Smooth muscle cell of bladder (primary cell): ENCODE measurements around the gene BTBD2. TPM values are rescaled to one million over a fixed set of nuclear protein-coding genes. Genes with fewer than 3 reads are reported as not detected.

Experiments
- total RNA-seq: library from RNA; depleted of rRNA; stranded (reverse); fragments of >200 nt; gene quantifications from 2 replicates; pipeline ENCODE4 v1.2.3, GENCODE V29; 2014

BTBD2 gene
- 36.4 and 47.9 TPM in 2 replicates for total RNA-seq

DNA sequence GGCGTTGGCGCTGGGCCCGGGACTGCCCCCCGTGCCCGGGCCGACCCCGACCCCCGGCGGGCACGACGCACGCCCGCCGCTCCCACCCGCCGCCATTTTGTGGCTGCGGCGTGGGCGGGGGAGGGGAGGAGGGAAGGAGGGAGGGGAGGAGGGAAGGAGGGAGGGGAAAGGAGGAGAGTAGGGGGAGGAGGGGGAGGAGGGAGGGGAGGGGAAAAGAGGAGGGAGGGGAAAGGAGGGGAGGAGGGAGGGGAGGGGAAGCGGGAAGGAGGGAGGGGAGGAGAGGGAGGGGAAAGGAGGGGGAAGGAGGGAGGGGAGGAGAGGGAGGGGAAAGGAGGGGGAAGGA is at the start of gene BTBD2:
Gene BTBD2, minus strand, starts transcription at position 107 of the 343 bp plus-strand sequence. Its CDS starts 11 bp downstream, at position 96.

GRCh38 chr19:2050991-2051772 is 35.7 kb upstream of the BTBD2 start, which contains the start of gene MKNK2:
Gene MKNK2, minus strand, starts transcription at chr19:2051244. Its CDS starts 393 bp downstream, at chr19:2050851.

GRCh38 chr19:1941146-1942077 is 74.1 kb downstream of the BTBD2 start, which contains the start of gene CSNK1G2:
Gene CSNK1G2, plus strand, starts transcription at chr19:1941172. Its CDS starts 28,601 bp downstream, at chr19:1969773.

Other genes with a start within 250 kb of the BTBD2 start
- 0.55 and 0.85 TPM in 2 replicates for gene ATP8B3, start 203.4 kb downstream of the BTBD2 start, total RNA-seq
- gene REXO1, start 167.2 kb downstream of the BTBD2 start, total RNA-seq = 2.7 TPM in 2 replicates
- gene KLF16, start 152.1 kb downstream of the BTBD2 start, total RNA-seq = 1.7 and 2.3 TPM in 2 replicates
- gene ABHD17A, start 130.2 kb downstream of the BTBD2 start, total RNA-seq = 75.2 and 78.2 TPM in 2 replicates
- gene ADAT3, start 110.3 kb downstream of the BTBD2 start, total RNA-seq = 1.00 and 1.4 TPM in 2 replicates
- 19.3 and 22.0 TPM in 2 replicates for gene SCAMP4, start 110.3 kb downstream of the BTBD2 start, total RNA-seq
- gene CSNK1G2, start 74.5 kb downstream of the BTBD2 start, total RNA-seq = 58.3 and 66.8 TPM in 2 replicates
- gene MKNK2, start 35.5 kb upstream of the BTBD2 start, total RNA-seq = 75.9 and 141 TPM in 2 replicates
- 11.2 and 14.3 TPM in 2 replicates for gene MOB3A, start 80.6 kb upstream of the BTBD2 start, total RNA-seq
- gene IZUMO4, start 81.2 kb upstream of the BTBD2 start, total RNA-seq = 1.0 and 1.6 TPM in 2 replicates
- gene AP3D1, start 135.9 kb upstream of the BTBD2 start, total RNA-seq = 70.8 and 93.7 TPM in 2 replicates
- gene DOT1L, start 148.2 kb upstream of the BTBD2 start, total RNA-seq = 2.7 and 3.0 TPM in 2 replicates
- 37.3 and 41.0 TPM in 2 replicates for gene PLEKHJ1, start 220.6 kb upstream of the BTBD2 start, total RNA-seq
- gene SF3A2, start 221.1 kb upstream of the BTBD2 start, total RNA-seq = 21.3 and 23.7 TPM in 2 replicates
- gene AMH, start 233.6 kb upstream of the BTBD2 start, total RNA-seq = 0.28 and 0.46 TPM in 2 replicates
- 0.37 TPM in 1 of 2 replicates, not detected in the other for gene JSRP1, start 240.7 kb upstream of the BTBD2 start, total RNA-seq